Mammary epithelial cell (primary cell): ENCODE results near the gene POLE.

ENCODE experiments used
- EZH2 ChIP-seq: IDR thresholded peaks from 2 replicates; pipeline ENCODE4 v1.6.1; 2012; ENCODE audit warnings: low read length, inconsistent platforms, borderline replicate concordance
- TF ChIP-seq, protein P1 (sequence below), 2 donors: IDR thresholded peaks in 1 of 2; conservative IDR thresholded peaks in 1 of 2; 2 replicates each; pipeline ENCODE4 v1.5.1; 2011 to 2012; ENCODE audit warnings: inconsistent platforms in 2 of 2, low read length in 2 of 2, mild to moderate bottlenecking in 2 of 2, control low read depth in 1 of 2, low read depth in 1 of 2; ENCODE audit not compliant: insufficient read depth in 1 of 2; ENCODE audit errors: extremely low read depth in 1 of 2

DNA sequence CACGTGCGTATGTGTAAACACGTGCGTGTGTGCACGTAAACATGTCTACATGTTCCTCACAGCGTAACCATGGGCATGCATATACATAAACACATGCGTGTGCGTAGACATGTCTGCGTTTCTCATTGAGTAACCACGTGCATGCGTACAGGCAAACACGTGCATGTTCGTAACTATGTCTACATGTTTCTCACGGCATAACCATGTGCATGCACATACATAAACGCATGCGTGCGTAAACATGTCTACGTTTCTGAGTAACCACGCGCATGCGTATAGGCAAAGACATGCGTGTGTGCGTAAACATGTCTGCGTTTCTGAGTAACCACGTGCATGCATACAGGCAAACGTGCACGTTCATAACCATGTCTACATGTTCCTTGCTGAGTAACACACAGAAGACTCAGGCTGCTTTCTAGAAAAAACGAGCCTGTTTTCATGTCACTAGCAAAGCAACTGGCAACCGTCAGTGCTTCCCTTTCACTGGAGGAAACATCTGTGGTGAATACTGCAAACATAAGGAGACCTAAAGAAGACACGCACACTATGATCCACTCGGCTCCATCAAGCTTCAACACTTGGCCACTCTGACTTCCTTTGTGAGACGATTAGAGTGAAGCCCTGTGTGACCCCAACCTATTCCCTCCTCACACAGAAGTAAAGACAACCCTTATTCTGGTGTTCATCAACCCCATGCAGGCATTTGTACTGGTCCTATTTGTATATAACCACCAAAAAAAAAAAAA is 28.8 kb downstream of the POLE start:
- TF ChIP-seq, protein P1, sequence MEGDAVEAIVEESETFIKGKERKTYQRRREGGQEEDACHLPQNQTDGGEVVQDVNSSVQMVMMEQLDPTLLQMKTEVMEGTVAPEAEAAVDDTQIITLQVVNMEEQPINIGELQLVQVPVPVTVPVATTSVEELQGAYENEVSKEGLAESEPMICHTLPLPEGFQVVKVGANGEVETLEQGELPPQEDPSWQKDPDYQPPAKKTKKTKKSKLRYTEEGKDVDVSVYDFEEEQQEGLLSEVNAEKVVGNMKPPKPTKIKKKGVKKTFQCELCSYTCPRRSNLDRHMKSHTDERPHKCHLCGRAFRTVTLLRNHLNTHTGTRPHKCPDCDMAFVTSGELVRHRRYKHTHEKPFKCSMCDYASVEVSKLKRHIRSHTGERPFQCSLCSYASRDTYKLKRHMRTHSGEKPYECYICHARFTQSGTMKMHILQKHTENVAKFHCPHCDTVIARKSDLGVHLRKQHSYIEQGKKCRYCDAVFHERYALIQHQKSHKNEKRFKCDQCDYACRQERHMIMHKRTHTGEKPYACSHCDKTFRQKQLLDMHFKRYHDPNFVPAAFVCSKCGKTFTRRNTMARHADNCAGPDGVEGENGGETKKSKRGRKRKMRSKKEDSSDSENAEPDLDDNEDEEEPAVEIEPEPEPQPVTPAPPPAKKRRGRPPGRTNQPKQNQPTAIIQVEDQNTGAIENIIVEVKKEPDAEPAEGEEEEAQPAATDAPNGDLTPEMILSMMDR (conservative IDR thresholded peaks at IDR 0.05 in 1 of 2, IDR thresholded peaks at IDR 0.05 in 1 of 2; ENCODE audit: extremely low read depth in 1 of 2, insufficient read depth in 1 of 2, low read depth in 1 of 2, low read length in 2 of 2) = no peak
- no peak for TF ChIP-seq EZH2
